ENCODE data around the gene HRH4.

HRH4 gene

DNA sequence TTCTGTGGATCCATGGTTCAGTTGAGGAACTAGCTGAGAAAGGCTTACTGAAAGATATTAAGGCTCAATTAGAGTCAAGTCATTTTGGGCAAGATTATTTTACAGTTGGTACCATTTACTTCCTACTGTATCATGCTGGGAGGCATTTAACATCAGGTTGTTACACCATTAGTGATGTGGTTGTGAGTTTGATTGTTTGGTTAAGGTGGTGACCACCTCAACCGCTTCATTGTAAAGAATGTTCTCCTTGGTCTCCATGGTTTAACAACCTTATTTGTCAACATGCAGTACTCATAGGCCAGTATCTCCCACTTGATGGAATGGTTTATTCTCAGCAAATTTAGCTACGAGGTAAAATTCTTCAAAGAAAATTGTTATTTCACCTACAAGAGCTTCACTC, 34.1 kb downstream of the HRH4 start:
- TF ChIP-seq CTCF (IDR thresholded peaks at IDR 0.05; ENCODE audit: extremely low read depth, missing control alignments) = no peak
- DNase-seq (ENCODE audit: low spot score) = no peak

GRCh38 chr18:24497031-24497754, 36.8 kb downstream of the HRH4 start:
- TF ChIP-seq CTCF (IDR thresholded peaks at IDR 0.05; ENCODE audit: extremely low read depth, missing control alignments) = no peak
- DNase-seq (ENCODE audit: low spot score) = no peak

DNA sequence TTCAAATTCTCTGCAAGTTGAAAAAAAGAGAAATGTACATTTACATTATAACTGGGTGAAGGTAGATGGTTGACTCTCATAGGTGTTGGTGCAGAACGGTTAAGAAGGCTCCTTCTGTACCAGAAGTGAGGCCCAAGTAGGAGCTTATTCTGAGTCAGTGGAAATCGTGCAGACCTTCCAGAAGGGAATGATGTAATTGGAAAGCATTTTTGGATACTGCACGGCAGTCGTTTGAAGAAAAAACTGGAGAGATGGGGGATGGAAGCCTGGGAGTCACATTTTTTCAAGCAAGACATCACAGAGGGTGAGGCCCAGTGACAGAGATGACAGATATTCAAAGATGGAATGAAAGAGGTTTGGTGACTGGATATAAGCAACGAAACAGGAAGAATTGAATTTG, 39.4 kb downstream of the HRH4 start:
- TF ChIP-seq CTCF (IDR thresholded peaks at IDR 0.05; ENCODE audit: extremely low read depth, missing control alignments) = no peak
- DNase-seq (ENCODE audit: low spot score) = no peak

DNA sequence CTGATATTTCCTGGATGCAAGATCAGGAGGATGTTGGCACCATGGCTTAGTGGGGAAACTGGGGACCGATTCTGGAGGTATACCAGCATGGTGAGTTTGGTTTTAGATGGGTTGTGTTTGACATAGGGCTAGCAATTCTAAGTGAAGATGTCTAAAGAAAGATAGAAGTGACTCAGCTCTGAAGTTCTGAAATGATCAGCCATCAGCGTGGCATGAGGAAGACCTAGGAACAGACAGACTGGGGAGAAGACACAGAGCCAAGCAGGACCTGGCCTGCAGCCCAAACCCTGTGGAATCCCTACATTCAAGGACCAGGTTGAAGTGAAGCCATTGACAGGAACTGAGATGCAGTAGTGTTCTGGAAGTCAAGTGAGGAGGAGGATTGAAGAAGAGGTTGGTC, 39.8 kb downstream of the HRH4 start:
- TF ChIP-seq CTCF (IDR thresholded peaks at IDR 0.05; ENCODE audit: extremely low read depth, missing control alignments) = no peak
- DNase-seq (ENCODE audit: low spot score) = no peak

GRCh38 chr18:24500766-24501165, 40.3 kb downstream of the HRH4 start:
- no peak for DNase-seq (ENCODE audit: low spot score)
- TF ChIP-seq CTCF (IDR thresholded peaks at IDR 0.05; ENCODE audit: extremely low read depth, missing control alignments) = no peak

GRCh38 chr18:24502667-24503523, 42.5 kb downstream of the HRH4 start:
- DNase-seq (ENCODE audit: low spot score) = no peak
- no peak for TF ChIP-seq CTCF (IDR thresholded peaks at IDR 0.05; ENCODE audit: extremely low read depth, missing control alignments)

DNA sequence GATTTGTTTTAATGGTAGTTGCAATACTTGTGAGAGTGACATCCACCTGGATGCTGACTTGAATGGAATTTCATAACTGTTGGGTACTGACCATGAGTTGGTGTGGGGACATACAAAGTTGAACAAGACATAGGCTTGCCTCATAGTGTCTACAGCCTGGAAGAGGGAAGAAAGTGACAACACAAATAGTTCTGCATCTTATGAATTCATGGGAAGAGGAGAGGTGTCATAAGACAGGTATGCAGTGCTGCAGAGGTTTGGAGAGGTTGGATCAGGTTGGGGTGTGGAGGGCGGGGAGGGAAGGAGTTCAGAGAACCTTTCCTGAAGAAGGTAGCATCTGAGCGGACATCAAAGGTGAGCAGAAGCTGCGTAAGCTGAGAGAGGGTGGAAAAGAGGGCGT, 44.0 kb downstream of the HRH4 start:
- no peak for TF ChIP-seq CTCF (IDR thresholded peaks at IDR 0.05; ENCODE audit: extremely low read depth, missing control alignments)
- no peak for DNase-seq (ENCODE audit: low spot score)

Data from GM20000 (cell line).